KMS-11 (cell line): Measurements from ENCODE around the gene MTMR12.

Experiments used
- H2AFZ ChIP-seq: fragments of 200-600 bp; sonication (generic); 2 replicates; pipeline ENCODE4 v1.6.1; 2016; ENCODE audit warnings: antibody characterized with exemption, mixed run types, low read depth
- H3K27ac ChIP-seq: fragments of 200-600 bp; sonication (generic); 2 replicates; pipeline ENCODE4 v1.6.1; 2016; ENCODE audit warnings: mild to moderate bottlenecking, mixed run types
- H3K27me3 ChIP-seq: fragments of 200-600 bp; sonication (generic); 2 replicates; pipeline ENCODE4 v1.6.1; 2017; ENCODE audit warnings: mild to moderate bottlenecking, low read depth, mixed run types, moderate library complexity; ENCODE audit not compliant: insufficient read depth
- H3K36me3 ChIP-seq: fragments of 200-600 bp; sonication (generic); 2 replicates; pipeline ENCODE4 v1.6.1; 2017; ENCODE audit warnings: mild to moderate bottlenecking, mixed run types; ENCODE audit not compliant: insufficient read depth
- H3K4me1 ChIP-seq: fragments of 200-600 bp; sonication (generic); 2 replicates; pipeline ENCODE4 v1.6.1; 2016; ENCODE audit warnings: mild to moderate bottlenecking, low read depth, mixed run types; ENCODE audit not compliant: poor library complexity, severe bottlenecking
- H3K4me2 ChIP-seq: fragments of 200-600 bp; sonication (generic); 2 replicates; pipeline ENCODE4 v1.7.0; 2016; ENCODE audit warnings: mild to moderate bottlenecking, mixed run types
- H3K4me3 ChIP-seq: fragments of 200-600 bp; sonication (generic); IDR thresholded peaks from 2 replicates; pipeline ENCODE4 v1.6.1; 2017; ENCODE audit warnings: low read depth, low read length, mixed read lengths; ENCODE audit not compliant: insufficient read depth
- H3K79me2 ChIP-seq: fragments of 200-600 bp; sonication (generic); 2 replicates; pipeline ENCODE4 v1.6.1; 2016; ENCODE audit warnings: low read depth, mixed run types; ENCODE audit not compliant: insufficient read depth
- H3K9ac ChIP-seq: fragments of 200-600 bp; sonication (generic); 2 replicates; pipeline ENCODE4 v1.6.1; 2016; ENCODE audit warnings: mild to moderate bottlenecking, mixed run types
- H4K20me1 ChIP-seq: fragments of 200-600 bp; sonication (generic); 2 replicates; pipeline ENCODE4 v1.6.1; 2016; ENCODE audit warnings: mild to moderate bottlenecking, mixed run types; ENCODE audit not compliant: insufficient read depth
- TF ChIP-seq, protein P1 (sequence below): fragments of 200-600 bp; sonication (generic); conservative IDR thresholded peaks from 2 replicates; pipeline ENCODE4 v1.6.1; 2017; ENCODE audit warnings: low read depth, mild to moderate bottlenecking, antibody characterized with exemption, low read length, moderate library complexity, mixed read lengths

MTMR12 gene

GRCh38 chr5:32251871-32252458 is 60.8 kb downstream of the MTMR12 start:
- Histone ChIP-seq H3K27ac (no peak overlapping the region), H4K20me1 (no peaks in the 10 kb centered on the region), H2AFZ (no peak overlapping the region), H3K4me2 (no peak overlapping the region), H3K36me3 (no peaks in the 10 kb centered on the region), H3K79me2 (no peaks in the 10 kb centered on the region), H3K9ac (no peak overlapping the region), H3K4me1 (no peaks in the 10 kb centered on the region), H3K4me3 (no peak overlapping the region), H3K27me3 (no peaks in the 10 kb centered on the region)
- TF ChIP-seq, protein P1, sequence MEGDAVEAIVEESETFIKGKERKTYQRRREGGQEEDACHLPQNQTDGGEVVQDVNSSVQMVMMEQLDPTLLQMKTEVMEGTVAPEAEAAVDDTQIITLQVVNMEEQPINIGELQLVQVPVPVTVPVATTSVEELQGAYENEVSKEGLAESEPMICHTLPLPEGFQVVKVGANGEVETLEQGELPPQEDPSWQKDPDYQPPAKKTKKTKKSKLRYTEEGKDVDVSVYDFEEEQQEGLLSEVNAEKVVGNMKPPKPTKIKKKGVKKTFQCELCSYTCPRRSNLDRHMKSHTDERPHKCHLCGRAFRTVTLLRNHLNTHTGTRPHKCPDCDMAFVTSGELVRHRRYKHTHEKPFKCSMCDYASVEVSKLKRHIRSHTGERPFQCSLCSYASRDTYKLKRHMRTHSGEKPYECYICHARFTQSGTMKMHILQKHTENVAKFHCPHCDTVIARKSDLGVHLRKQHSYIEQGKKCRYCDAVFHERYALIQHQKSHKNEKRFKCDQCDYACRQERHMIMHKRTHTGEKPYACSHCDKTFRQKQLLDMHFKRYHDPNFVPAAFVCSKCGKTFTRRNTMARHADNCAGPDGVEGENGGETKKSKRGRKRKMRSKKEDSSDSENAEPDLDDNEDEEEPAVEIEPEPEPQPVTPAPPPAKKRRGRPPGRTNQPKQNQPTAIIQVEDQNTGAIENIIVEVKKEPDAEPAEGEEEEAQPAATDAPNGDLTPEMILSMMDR, result no peak

DNA sequence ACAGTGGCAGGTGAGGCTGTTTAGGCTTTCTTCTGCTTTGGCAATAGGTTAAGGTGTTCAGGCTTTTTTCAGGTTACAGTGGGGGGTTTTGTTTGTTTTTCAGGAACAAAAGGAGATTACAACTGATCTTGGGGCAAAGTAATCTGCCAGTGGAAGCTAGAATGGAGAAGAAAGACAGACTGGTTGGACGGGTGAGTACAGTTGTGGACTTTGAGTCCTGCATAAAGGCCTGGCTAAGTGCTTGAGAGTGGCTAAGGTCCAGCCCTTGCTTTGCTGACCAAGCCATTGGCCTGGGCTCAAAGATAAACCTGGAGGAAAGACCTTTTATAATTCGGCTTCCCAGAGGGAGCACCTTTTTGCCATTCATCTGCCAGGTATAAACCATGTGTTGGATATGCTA is 63.1 kb downstream of the MTMR12 start:
- H3K27ac ChIP-seq, result no peak overlapping the region
- no peaks in the 10 kb centered on the region for H4K20me1 ChIP-seq
- no peaks in the 10 kb centered on the region for H3K27me3 ChIP-seq
- H3K4me2 ChIP-seq, result no peak overlapping the region
- H3K36me3 ChIP-seq, result no peaks in the 10 kb centered on the region
- H3K4me3 ChIP-seq, result no peak overlapping the region
- no peak overlapping the region for H3K9ac ChIP-seq
- no peak overlapping the region for H2AFZ ChIP-seq
- H3K4me1 ChIP-seq, result no peaks in the 10 kb centered on the region
- TF ChIP-seq, protein P1, result no peak
- no peaks in the 10 kb centered on the region for H3K79me2 ChIP-seq

DNA sequence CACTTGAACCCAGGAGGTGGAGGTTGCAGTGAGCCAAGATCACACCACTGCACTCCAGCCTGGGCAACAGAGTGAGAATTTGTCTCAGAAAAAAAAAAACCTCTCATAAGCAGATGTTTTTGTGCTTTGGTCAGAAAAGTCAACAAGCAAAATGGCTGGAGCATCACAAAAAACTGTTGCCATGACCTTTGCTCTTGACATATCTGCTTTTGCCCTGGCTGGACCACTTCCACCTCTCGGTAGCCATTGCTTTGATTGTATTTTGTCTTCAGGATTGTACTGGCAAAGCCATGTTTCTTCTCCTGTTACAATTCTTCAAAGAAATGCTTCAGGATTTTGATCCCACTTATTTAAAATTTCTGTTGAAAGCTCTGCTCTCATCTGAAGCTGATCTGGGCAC is 67.0 kb downstream of the MTMR12 start:
- no peaks in the 10 kb centered on the region for H3K4me1 ChIP-seq
- no peaks in the 10 kb centered on the region for H4K20me1 ChIP-seq
- H3K36me3 ChIP-seq, result no peaks in the 10 kb centered on the region
- no peak overlapping the region for H3K9ac ChIP-seq
- H2AFZ ChIP-seq, result no peak overlapping the region
- H3K27ac ChIP-seq, result no peak overlapping the region
- no peaks in the 10 kb centered on the region for H3K79me2 ChIP-seq
- no peaks in the 10 kb centered on the region for H3K27me3 ChIP-seq
- no peak overlapping the region for H3K4me2 ChIP-seq
- TF ChIP-seq, protein P1, result no peak
- no peak overlapping the region for H3K4me3 ChIP-seq

- Histone ChIP-seq H2AFZ (no peak overlapping the region), H3K4me2 (no peak overlapping the region), H4K20me1 (no peaks in the 10 kb centered on the region), H3K9ac (no peak overlapping the region), H3K27me3 (no peaks in the 10 kb centered on the region), H3K27ac (no peak overlapping the region), H3K36me3 (no peaks in the 10 kb centered on the region), H3K4me1 (no peaks in the 10 kb centered on the region), H3K79me2 (no peaks in the 10 kb centered on the region), H3K4me3 (no peak overlapping the region)
- TF ChIP-seq, protein P1, result no peak
Measured at GRCh38 chr5:32244017-32244416, 68.7 kb downstream of the MTMR12 start.
